Hematopoietic multipotent progenitor cell (in vitro differentiated cells): ENCODE data around the gene SAMD4A. TPM values are rescaled to one million over a fixed set of nuclear protein-coding genes. Genes with fewer than 3 reads are reported as not detected.

Experiments used
- total RNA-seq: library from RNA; depleted of rRNA; stranded (reverse); fragments of >200 nt; gene quantifications from one replicate; pipeline ENCODE4 v1.2.3, GENCODE V29; 2012

The SAMD4A gene
- total RNA-seq, 1 donor: 2.7 TPM

Other genes starting within 250 kb of the SAMD4A start
- gene CDKN3, start 170.1 kb upstream of the SAMD4A start, total RNA-seq: 5.7 TPM
- 195 TPM for gene CNIH1, start 125.8 kb upstream of the SAMD4A start, total RNA-seq
- 19.4 TPM for gene GMFB, start 78.1 kb upstream of the SAMD4A start, total RNA-seq
- 7.3 TPM for gene CGRRF1, start 57.2 kb upstream of the SAMD4A start, total RNA-seq